HG03280 (cell line): ENCODE results near the gene SACS.

Source experiments
- ATAC-seq: cut with Tn5 transposase; IDR thresholded peaks from one replicate; pipeline ENCODE4 v1.9.1; 2021; ENCODE audit warnings: mild to moderate bottlenecking, moderate library complexity; ENCODE audit not compliant: unreplicated experiment

The SACS gene

GRCh38 chr13:23433171-23434153 is at the start of gene SACS:
Gene SACS (minus strand): TSS chr13:23433702. CDS start chr13:23411239, 22,463 bp downstream.
- ATAC-seq: no peak

- no peak for ATAC-seq
Measured at GRCh38 chr13:23480324-23480723, 46.8 kb upstream of the SACS start.

- no peak for ATAC-seq
Measured at GRCh38 chr13:23477101-23477500, 43.6 kb upstream of the SACS start.

GRCh38 chr13:23473221-23473620 is 39.7 kb upstream of the SACS start:
- ATAC-seq: no peak

- ATAC-seq: no peak
Measured at GRCh38 chr13:23472189-23472588, 38.7 kb upstream of the SACS start.

GRCh38 chr13:23470790-23471614 is 37.5 kb upstream of the SACS start:
- ATAC-seq: no peak

- ATAC-seq: no peak
Measured at GRCh38 chr13:23469951-23470421, 36.5 kb upstream of the SACS start.

GRCh38 chr13:23468811-23469210 is 35.3 kb upstream of the SACS start:
- ATAC-seq: no peak

- ATAC-seq: no peak
Measured at GRCh38 chr13:23467932-23468278, 34.4 kb upstream of the SACS start.

GRCh38 chr13:23467048-23467931 is 33.8 kb upstream of the SACS start:
- no peak for ATAC-seq

GRCh38 chr13:23466144-23467002 is 32.9 kb upstream of the SACS start:
- ATAC-seq: peak; percentile 78

GRCh38 chr13:23463661-23464060 is 30.2 kb upstream of the SACS start:
- no peak for ATAC-seq

GRCh38 chr13:23462815-23463559 is 29.5 kb upstream of the SACS start:
- no peak for ATAC-seq

GRCh38 chr13:23461544-23461943 is 28.0 kb upstream of the SACS start:
- ATAC-seq: no peak

GRCh38 chr13:23460921-23461320 is 27.4 kb upstream of the SACS start:
- ATAC-seq: no peak

GRCh38 chr13:23460309-23460708 is 26.8 kb upstream of the SACS start:
- peak; percentile 62 for ATAC-seq

- no peak for ATAC-seq
Measured at GRCh38 chr13:23458989-23459388, 25.5 kb upstream of the SACS start.

GRCh38 chr13:23456437-23457210 is 23.1 kb upstream of the SACS start:
- ATAC-seq: no peak
